Neural progenitor cell (in vitro differentiated cells): ENCODE data around the gene ACY1.

Experiments used
- EZH2 ChIP-seq: fragments of 200-600 bp; sonication (generic); IDR thresholded peaks from 2 replicates; pipeline ENCODE4 v1.6.1; 2017; ENCODE audit warnings: antibody characterized with exemption, mild to moderate bottlenecking, moderate library complexity
- TF ChIP-seq, protein P1 (sequence below): fragments of 200-600 bp; sonication (generic); IDR thresholded peaks from 2 replicates; pipeline ENCODE4 v1.5.1; 2017; ENCODE audit warnings: antibody characterized with exemption, mild to moderate bottlenecking

DNA sequence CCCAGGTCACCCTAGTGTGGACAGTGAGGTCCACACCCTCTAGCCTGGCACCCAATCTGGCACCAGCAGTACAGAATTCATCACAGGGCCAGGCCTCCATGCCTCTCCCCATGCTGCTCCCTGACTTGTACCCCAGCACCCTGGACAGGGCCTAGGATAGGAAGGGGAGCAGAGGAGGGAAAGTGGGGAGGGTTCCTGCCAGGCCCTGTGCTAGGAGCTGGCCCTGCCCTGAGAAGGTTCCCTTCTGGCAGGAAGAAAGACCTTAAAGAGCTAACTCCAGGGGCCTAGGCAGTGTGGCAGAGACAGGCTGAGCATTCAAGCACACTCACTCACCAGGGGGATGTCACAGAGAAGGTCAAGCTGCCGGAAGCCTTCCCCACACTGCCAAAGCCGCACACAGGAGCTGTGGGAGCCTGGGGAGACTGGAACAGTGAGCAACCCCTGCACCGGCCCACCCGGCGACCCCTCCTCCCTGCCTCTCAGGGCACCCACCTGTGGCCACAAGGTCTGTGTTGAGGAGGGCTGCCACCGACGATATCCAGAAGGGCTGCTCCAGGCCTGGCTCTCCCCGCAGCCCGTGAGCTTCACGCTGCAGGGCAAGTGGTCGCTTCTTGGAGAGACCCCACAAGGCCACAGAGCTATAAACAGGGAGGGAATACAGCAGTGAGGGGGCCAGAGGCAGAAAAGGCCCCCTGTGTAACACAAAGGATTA is 49.0 kb upstream of the ACY1 start:
- TF ChIP-seq, protein P1, sequence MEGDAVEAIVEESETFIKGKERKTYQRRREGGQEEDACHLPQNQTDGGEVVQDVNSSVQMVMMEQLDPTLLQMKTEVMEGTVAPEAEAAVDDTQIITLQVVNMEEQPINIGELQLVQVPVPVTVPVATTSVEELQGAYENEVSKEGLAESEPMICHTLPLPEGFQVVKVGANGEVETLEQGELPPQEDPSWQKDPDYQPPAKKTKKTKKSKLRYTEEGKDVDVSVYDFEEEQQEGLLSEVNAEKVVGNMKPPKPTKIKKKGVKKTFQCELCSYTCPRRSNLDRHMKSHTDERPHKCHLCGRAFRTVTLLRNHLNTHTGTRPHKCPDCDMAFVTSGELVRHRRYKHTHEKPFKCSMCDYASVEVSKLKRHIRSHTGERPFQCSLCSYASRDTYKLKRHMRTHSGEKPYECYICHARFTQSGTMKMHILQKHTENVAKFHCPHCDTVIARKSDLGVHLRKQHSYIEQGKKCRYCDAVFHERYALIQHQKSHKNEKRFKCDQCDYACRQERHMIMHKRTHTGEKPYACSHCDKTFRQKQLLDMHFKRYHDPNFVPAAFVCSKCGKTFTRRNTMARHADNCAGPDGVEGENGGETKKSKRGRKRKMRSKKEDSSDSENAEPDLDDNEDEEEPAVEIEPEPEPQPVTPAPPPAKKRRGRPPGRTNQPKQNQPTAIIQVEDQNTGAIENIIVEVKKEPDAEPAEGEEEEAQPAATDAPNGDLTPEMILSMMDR: no peak
- TF ChIP-seq EZH2: no peak
